K562 (cell line): ENCODE results near the gene UQCR11. TPM values are rescaled to one million over a fixed set of nuclear protein-coding genes. Genes with fewer than 3 reads are reported as not detected.
A peak's percentile ranks its signal among the peaks of the same experiment; 100 is the strongest.

Source experiments
- BRF1 ChIP-seq: IDR thresholded peaks from 3 replicates; pipeline ENCODE4 v1.6.1; 2011; ENCODE audit warnings: borderline replicate concordance, mild to moderate bottlenecking; ENCODE audit not compliant: insufficient read length; ENCODE audit errors: extremely low read depth
- EWSR1 ChIP-seq: fragments of 450-650 bp; IDR thresholded peaks from 2 replicates; pipeline ENCODE4 v1.6.1; 2018; ENCODE audit warnings: borderline replicate concordance, mild to moderate bottlenecking, low read depth, moderate library complexity; ENCODE audit not compliant: partially characterized antibody
- RBM17 ChIP-seq: fragments of 200-400 bp; formaldehyde crosslinking; IDR thresholded peaks from 2 replicates; pipeline ENCODE4 v1.6.1; 2017; ENCODE audit warnings: low read depth, mild to moderate bottlenecking, low read length, borderline replicate concordance
- TOE1 ChIP-seq, 2 experiments: fragments of 450-650 bp in 1 of 2; sonication (generic) in 1 of 2; formaldehyde crosslinking in 1 of 2; IDR thresholded peaks; 2 replicates each; pipeline versions ENCODE4 v1.7.1 to v1.8.0; 2016 to 2022; ENCODE audit warnings: borderline replicate concordance in 2 of 2, mild to moderate bottlenecking in 2 of 2, antibody characterized with exemption in 1 of 2, inconsistent platforms in 1 of 2, low read depth in 1 of 2, missing genetic modification reagents in 1 of 2, moderate library complexity in 1 of 2
- polyA plus RNA-seq, 8 experiments: library from polyadenylated mRNA; depleted of rRNA in 4 of 8; stranded (reverse) in 5 of 8; unstranded in 3 of 8; fragments of >200 nt; fragmentation: Nextera tagmentation in 2 of 8; fragmentation: Illumina TruSeq in 1 of 8; extraction: Ambion mirVana in 2 of 8; extraction: Trizol in 1 of 8; gene quantifications; 2 replicates each; pipeline versions ENCODE4 v1.2.1 to v1.2.3, GENCODE V29; 2011 to 2014; ENCODE audit warnings: inconsistent platforms in 1 of 8, missing spikeins in 1 of 8
- total RNA-seq, 7 experiments: library from RNA; depleted of rRNA in 6 of 7; stranded (reverse); fragments of >200 nt in 6 of 7; fragmentation: Illumina TruSeq in 2 of 7; extraction: Trizol in 2 of 7; gene quantifications; 2 replicates each; pipeline versions ENCODE4 v1.2.1 to v1.2.3, GENCODE V29; 2011 to 2021; ENCODE audit warnings: low replicate concordance in 1 of 7
- TF ChIP-seq, protein P1 (sequence below): fragments of 150-350 bp; conservative IDR thresholded peaks from 2 replicates; pipeline ENCODE4 v1.6.1; 2014; ENCODE audit warnings: low read length
- TF ChIP-seq, protein P2 (sequence below): fragments of 450-650 bp; formaldehyde crosslinking; IDR thresholded peaks from 2 replicates; pipeline ENCODE4 v1.4.0; 2020; ENCODE audit warnings: mild to moderate bottlenecking, moderate library complexity

UQCR11 gene
- total and polyA plus RNA-seq, 9 of the 15 experiments (the other 6 are each of a cell fraction or from before 2014, with no cell fraction given) = 57.6 to 394 (median 259) TPM

DNA sequence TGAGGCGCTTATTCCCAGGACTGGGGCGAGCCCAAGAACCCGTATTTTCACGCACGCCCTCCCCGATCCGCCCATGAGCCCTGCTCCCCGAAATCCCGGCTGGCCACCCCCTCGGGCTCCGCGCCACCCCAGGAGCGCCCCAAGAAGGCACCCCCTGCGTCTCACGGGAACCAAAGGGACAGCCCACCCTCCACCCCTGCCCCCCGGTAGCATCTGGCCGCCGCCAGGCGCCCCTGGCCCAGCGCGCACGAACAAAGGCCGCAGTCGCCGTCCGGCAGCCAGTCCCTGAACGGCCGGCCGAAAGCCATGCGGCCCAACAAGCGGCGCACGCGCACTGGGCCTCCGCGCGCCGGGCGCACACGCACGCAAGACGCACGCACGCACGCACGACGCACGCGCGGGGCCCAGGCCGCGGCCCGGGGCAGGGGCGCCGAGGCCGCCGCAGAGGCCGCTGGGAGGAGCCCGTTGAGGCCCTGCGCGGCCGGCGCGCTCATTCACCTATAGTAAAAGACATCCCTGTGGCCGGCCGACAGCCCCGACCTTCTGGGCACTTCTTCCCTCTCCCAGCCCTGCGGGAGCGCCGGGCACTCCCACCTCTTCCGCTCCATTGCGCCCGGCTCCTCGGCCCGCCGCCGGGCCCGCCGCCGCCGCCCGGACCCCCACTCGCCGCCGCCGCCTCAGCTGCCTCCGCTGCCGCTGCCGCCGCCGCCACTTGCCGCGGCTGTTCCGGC is 13.1 kb downstream of the UQCR11 start (continued):
- TF ChIP-seq BRF1 = no peak
- no peak for TF ChIP-seq EWSR1
- TF ChIP-seq, protein P1, sequence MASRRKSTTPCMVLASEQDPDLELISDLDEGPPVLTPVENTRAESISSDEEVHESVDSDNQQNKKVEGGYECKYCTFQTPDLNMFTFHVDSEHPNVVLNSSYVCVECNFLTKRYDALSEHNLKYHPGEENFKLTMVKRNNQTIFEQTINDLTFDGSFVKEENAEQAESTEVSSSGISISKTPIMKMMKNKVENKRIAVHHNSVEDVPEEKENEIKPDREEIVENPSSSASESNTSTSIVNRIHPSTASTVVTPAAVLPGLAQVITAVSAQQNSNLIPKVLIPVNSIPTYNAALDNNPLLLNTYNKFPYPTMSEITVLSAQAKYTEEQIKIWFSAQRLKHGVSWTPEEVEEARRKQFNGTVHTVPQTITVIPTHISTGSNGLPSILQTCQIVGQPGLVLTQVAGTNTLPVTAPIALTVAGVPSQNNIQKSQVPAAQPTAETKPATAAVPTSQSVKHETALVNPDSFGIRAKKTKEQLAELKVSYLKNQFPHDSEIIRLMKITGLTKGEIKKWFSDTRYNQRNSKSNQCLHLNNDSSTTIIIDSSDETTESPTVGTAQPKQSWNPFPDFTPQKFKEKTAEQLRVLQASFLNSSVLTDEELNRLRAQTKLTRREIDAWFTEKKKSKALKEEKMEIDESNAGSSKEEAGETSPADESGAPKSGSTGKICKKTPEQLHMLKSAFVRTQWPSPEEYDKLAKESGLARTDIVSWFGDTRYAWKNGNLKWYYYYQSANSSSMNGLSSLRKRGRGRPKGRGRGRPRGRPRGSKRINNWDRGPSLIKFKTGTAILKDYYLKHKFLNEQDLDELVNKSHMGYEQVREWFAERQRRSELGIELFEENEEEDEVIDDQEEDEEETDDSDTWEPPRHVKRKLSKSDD = no peak
- TF ChIP-seq TOE1 (IDR thresholded peaks at IDR 0.05; ENCODE audit: borderline replicate concordance) = no peak
- 0 out of 2 replicates have a peak, but pooled peaks have one; percentile 15 for TF ChIP-seq TOE1 (CRISPR knock-in tag; IDR thresholded peaks at IDR 0.05; ENCODE audit: borderline replicate concordance, low read depth)
- TF ChIP-seq, protein P2, sequence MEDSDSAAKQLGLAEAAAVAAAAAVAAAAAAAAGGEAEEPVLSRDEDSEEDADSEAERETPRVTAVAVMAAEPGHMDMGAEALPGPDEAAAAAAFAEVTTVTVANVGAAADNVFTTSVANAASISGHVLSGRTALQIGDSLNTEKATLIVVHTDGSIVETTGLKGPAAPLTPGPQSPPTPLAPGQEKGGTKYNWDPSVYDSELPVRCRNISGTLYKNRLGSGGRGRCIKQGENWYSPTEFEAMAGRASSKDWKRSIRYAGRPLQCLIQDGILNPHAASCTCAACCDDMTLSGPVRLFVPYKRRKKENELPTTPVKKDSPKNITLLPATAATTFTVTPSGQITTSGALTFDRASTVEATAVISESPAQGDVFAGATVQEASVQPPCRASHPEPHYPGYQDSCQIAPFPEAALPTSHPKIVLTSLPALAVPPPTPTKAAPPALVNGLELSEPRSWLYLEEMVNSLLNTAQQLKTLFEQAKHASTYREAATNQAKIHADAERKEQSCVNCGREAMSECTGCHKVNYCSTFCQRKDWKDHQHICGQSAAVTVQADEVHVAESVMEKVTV (CRISPR knock-in tag) = no peak
- no peak for TF ChIP-seq RBM17
